A673 (cell line): ENCODE data around the gene KRT74. TPM values are rescaled to one million over a fixed set of nuclear protein-coding genes. Genes with fewer than 3 reads are reported as not detected.

ENCODE experiments used
- BruUV-seq: library from RNA; stranded (reverse); fragments of 400-500 nt; replicated peaks from 2 replicates; lab custom pipeline; 2021; lab: Mats Ljungman, UMichigan
- CTCF ChIA-PET: fragments of 300-600 bp; sonication (Branson Sonifier 250); formaldehyde crosslinking; loops from one replicate; lab custom pipeline; 2022; ENCODE audit warnings: antibody characterized with exemption; lab: Charles Lee
- POLR2A ChIA-PET: fragments of 300-600 bp; sonication (Branson Sonifier 250); formaldehyde crosslinking; loops from one replicate; lab custom pipeline; 2022; ENCODE audit warnings: antibody characterized with exemption; ENCODE audit not compliant: low non-redundant PET; lab: Charles Lee
- DNase-seq: peaks from one replicate; pipeline ENCODE4 v3.0.0-alpha.2; 2015; ENCODE audit warnings: low spot score
- H3K27ac ChIP-seq: fragments of 200-600 bp; sonication (generic); 2 replicates; pipeline ENCODE4 v1.5.1; 2016; ENCODE audit warnings: mixed run types, low read depth, mild to moderate bottlenecking, mixed read lengths, antibody characterized with exemption, low read length; ENCODE audit not compliant: poor library complexity, severe bottlenecking
- H3K27me3 ChIP-seq: fragments of 200-600 bp; sonication (generic); replicated peaks from 2 replicates; pipeline ENCODE4 v1.6.1; 2017; ENCODE audit warnings: mixed run types, low read depth, mild to moderate bottlenecking, mixed read lengths, antibody characterized with exemption, low read length; ENCODE audit not compliant: insufficient read depth, poor library complexity
- H3K36me3 ChIP-seq: fragments of 200-600 bp; sonication (generic); 2 replicates; pipeline ENCODE4 v1.6.1; 2016; ENCODE audit warnings: mixed run types, mild to moderate bottlenecking, mixed read lengths, antibody characterized with exemption, low read length; ENCODE audit not compliant: insufficient read depth, poor library complexity, severe bottlenecking
- H3K4me1 ChIP-seq: fragments of 200-600 bp; sonication (generic); 2 replicates; pipeline ENCODE4 v1.6.1; 2017; ENCODE audit warnings: mixed run types, mild to moderate bottlenecking, mixed read lengths, antibody characterized with exemption, low read length; ENCODE audit not compliant: insufficient read depth, poor library complexity, severe bottlenecking
- H3K4me3 ChIP-seq: fragments of 200-600 bp; sonication (generic); 2 replicates; pipeline ENCODE4 v1.5.1; 2016; ENCODE audit warnings: low read depth, mixed run types, mild to moderate bottlenecking, mixed read lengths, low read length; ENCODE audit not compliant: poor library complexity, severe bottlenecking
- H3K9me3 ChIP-seq: fragments of 200-600 bp; sonication (generic); 2 replicates; pipeline ENCODE4 v1.6.1; 2016; ENCODE audit warnings: mixed run types, low read depth, mild to moderate bottlenecking, mixed read lengths, antibody characterized with exemption, low read length; ENCODE audit not compliant: poor library complexity, severe bottlenecking
- EZH2 ChIP-seq: fragments of 200-600 bp; sonication (generic); IDR thresholded peaks from 2 replicates; pipeline ENCODE4 v1.6.1; 2017; ENCODE audit warnings: borderline replicate concordance, low read depth, mild to moderate bottlenecking, mixed read lengths, antibody characterized with exemption, low read length; ENCODE audit not compliant: poor library complexity, severe bottlenecking
- intact Hi-C: fragments of 100-400 bp; cut with micrococcal nuclease; formaldehyde crosslinking; loops from one replicate; pipeline ENCODE4 v1.10.0; 2022; ENCODE audit not compliant: unreplicated experiment
- total RNA-seq: library from RNA; stranded (reverse); gene quantifications from 2 replicates; pipeline ENCODE4 v1.2.3, GENCODE V29; 2021
- TF ChIP-seq, protein P1 (sequence below): fragments of 300-800, 200-600 bp; sonication (generic); conservative IDR thresholded peaks from 2 replicates; pipeline ENCODE4 v1.5.1; 2017; ENCODE audit warnings: low read depth, mild to moderate bottlenecking, antibody characterized with exemption, low read length, moderate library complexity, mixed read lengths

KRT74 gene
- total RNA-seq, 1 experiment from 2014 or later = not detected

GRCh38 chr12:52601671-52602070 is 28.0 kb upstream of the KRT74 start:
- no TSS peak for BruUV-seq
- Histone ChIP-seq H3K27me3 (peaks cover 36% of the 10 kb centered on the region), H3K4me1 (peaks cover 6% of the 10 kb centered on the region), H3K27ac (no peak overlapping the region), H3K36me3 (no peaks in the 10 kb centered on the region), H3K4me3 (no peak overlapping the region), H3K9me3 (no peaks in the 10 kb centered on the region)
- DNase-seq = no peak
- ChIA-PET POLR2A (no interaction called here), CTCF (no interaction called here)
- TF ChIP-seq EZH2 = no peak
- TF ChIP-seq, protein P1, sequence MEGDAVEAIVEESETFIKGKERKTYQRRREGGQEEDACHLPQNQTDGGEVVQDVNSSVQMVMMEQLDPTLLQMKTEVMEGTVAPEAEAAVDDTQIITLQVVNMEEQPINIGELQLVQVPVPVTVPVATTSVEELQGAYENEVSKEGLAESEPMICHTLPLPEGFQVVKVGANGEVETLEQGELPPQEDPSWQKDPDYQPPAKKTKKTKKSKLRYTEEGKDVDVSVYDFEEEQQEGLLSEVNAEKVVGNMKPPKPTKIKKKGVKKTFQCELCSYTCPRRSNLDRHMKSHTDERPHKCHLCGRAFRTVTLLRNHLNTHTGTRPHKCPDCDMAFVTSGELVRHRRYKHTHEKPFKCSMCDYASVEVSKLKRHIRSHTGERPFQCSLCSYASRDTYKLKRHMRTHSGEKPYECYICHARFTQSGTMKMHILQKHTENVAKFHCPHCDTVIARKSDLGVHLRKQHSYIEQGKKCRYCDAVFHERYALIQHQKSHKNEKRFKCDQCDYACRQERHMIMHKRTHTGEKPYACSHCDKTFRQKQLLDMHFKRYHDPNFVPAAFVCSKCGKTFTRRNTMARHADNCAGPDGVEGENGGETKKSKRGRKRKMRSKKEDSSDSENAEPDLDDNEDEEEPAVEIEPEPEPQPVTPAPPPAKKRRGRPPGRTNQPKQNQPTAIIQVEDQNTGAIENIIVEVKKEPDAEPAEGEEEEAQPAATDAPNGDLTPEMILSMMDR = no peak
- intact Hi-C loops = no loop called here

DNA sequence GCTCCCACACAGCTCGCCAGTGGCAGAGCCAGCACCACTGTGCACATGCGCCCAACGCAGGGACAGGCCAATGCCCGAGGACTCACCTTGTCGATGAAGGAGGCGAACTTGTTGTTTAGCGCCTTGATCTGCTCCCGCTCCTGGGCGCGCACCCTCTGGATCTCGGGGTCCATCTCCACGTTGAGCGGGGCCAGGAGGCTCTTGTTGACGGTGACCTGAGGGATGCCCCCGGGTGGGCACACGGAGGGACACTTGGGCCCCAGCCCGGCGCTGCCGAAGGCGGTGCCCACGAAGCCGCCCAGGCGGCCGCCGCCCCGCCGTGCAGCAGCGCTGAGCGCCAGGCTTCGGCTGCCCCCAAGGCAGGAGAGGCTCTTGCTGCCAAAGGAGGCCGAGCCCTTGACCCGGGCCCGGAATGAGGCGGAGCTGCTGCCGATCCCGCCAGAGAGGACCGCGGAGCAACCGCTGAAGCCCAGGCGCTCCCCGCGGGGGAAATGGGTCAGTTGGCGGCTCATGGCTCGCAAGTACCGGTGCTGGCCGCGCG is 27.4 kb upstream of the KRT74 start, which contains the start of gene KRT72:
TSS of gene KRT72 (minus strand) at position 523 of the 541 bp plus-strand sequence. CDS start at position 512, 11 bp downstream.
- POLR2A ChIA-PET = no interaction called here
- intact Hi-C loops = no loop called here
- Histone ChIP-seq H3K36me3 (no peaks in the 10 kb centered on the region), H3K27ac (no peak within 1 kb of the TSS), H3K4me1 (peaks cover 3% of the 10 kb centered on the region), H3K9me3 (no peaks in the 10 kb centered on the region), H3K27me3 (peaks cover 36% of the 10 kb centered on the region), H3K4me3 (no peak within 1 kb of the TSS)
- CTCF ChIA-PET = no interaction called here
- TF ChIP-seq, protein P1 = no peak
- TF ChIP-seq EZH2 = no peak
- DNase-seq = no peak
- BruUV-seq = no TSS peak

DNA sequence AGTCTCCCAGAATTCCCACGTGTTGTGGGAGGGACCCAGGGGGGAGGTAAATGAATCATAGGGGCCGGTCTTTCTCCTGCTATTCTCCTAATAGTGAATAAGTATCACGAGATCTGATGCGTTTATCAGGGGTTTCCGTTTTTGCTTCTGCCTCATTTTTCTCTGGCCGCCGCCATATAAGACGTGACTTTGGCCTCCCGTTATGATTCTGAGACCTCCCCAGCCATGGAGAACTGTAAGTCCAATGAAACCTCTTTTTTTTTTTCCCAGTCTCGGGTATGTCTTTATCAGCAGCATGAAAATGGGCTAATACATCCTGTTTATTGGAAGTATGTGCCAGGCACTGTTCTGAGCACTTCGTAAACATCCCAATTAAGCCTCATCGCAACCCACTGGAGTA is 26.8 kb upstream of the KRT74 start:
- no peak overlapping the region for H3K4me3 ChIP-seq
- ChIA-PET POLR2A (interaction anchor here (0.5 kb wide), 1 partner anchor 95 kb away, joined by 4 read pairs; no protein-coding TSS in a partner anchor), CTCF (no interaction called here)
- no peaks in the 10 kb centered on the region for H3K36me3 ChIP-seq
- peaks cover 36% of the 10 kb centered on the region for H3K27me3 ChIP-seq
- TF ChIP-seq, protein P1 = no peak
- TF ChIP-seq EZH2 = no peak
- intact Hi-C loops = no loop called here
- H3K4me1 ChIP-seq = no peaks in the 10 kb centered on the region
- no peak overlapping the region for H3K27ac ChIP-seq
- no TSS peak for BruUV-seq
- no peaks in the 10 kb centered on the region for H3K9me3 ChIP-seq
- no peak for DNase-seq
